ENCODE measurements around the gene OSBPL1A. TPM values are rescaled to one million over a fixed set of nuclear protein-coding genes. Genes with fewer than 3 reads are reported as not detected.

OSBPL1A gene
- total and polyA plus RNA-seq, 2 of the 8 experiments (the other 6 are each of a cell fraction or from before 2014, with no cell fraction given) = 53.2 to 74.9 TPM

- TF ChIP-seq CHD7 (IDR thresholded peaks at IDR 0.05; ENCODE audit: insufficient replicate concordance, low read length) (no peak), CBX8 (IDR thresholded peaks at IDR 0.05; ENCODE audit: borderline replicate concordance, low read depth, low read length) (no peak)
Measured at GRCh38 chr18:24248359-24248758, 149.3 kb downstream of the OSBPL1A start (continued).
